ENCODE measurements around the gene STARD13.
"Not testable (repeated sequence)": the region's sequence is repeated elsewhere in the genome, so short reads cannot be mapped to it uniquely, and the experiment has no call there.

STARD13 gene

GRCh38 chr13:33197541-33197971 is 88.0 kb downstream of the STARD13 start:
- DNase-seq, result no peak

- no peak for DNase-seq
Observed at GRCh38 chr13:33196767-33197166, 88.8 kb downstream of the STARD13 start.

- no peak for DNase-seq
Observed at GRCh38 chr13:33195693-33196464, 89.7 kb downstream of the STARD13 start.

GRCh38 chr13:33194820-33195692 is 90.5 kb downstream of the STARD13 start:
- no peak for DNase-seq

- DNase-seq, result no peak
Observed at GRCh38 chr13:33193428-33193974, 92.1 kb downstream of the STARD13 start.

- no peak for DNase-seq
Observed at GRCh38 chr13:33191425-33192210, 93.9 kb downstream of the STARD13 start.

GRCh38 chr13:33189470-33189869 is 96.1 kb downstream of the STARD13 start:
- no peak for DNase-seq

GRCh38 chr13:33188093-33188882 is 97.3 kb downstream of the STARD13 start:
- no peak for DNase-seq

- DNase-seq, result no peak
Observed at GRCh38 chr13:33186861-33187291, 98.7 kb downstream of the STARD13 start.

GRCh38 chr13:33185853-33186252 is 99.7 kb downstream of the STARD13 start:
- DNase-seq, result no peak

GRCh38 chr13:33184530-33184929 is 101.0 kb downstream of the STARD13 start:
- DNase-seq, result no peak

GRCh38 chr13:33184112-33184490 is 101.5 kb downstream of the STARD13 start:
- DNase-seq, result no peak

GRCh38 chr13:33183431-33184111 is 102.0 kb downstream of the STARD13 start:
- DNase-seq, result no peak

GRCh38 chr13:33182729-33183128 is 102.8 kb downstream of the STARD13 start:
- no peak for DNase-seq

- no peak for DNase-seq
Observed at GRCh38 chr13:33181264-33181663, 104.3 kb downstream of the STARD13 start.

GRCh38 chr13:33180122-33180804 is 105.3 kb downstream of the STARD13 start:
- no peak for DNase-seq

- no peak for DNase-seq
Observed at GRCh38 chr13:33179463-33179862, 106.1 kb downstream of the STARD13 start.

- DNase-seq, result no peak
Observed at GRCh38 chr13:33178209-33178840, 107.2 kb downstream of the STARD13 start.

GRCh38 chr13:33177340-33178208 is 108.0 kb downstream of the STARD13 start:
- not testable (repeated sequence) for DNase-seq

Measured in C1 segment of cervical spinal cord (tissue), 14 donors.